SK-N-SH treated with all-trans-retinoic acid at 6 μM for 48 hours (cell line): Measurements from ENCODE around the gene NDUFA8.

Experiments used
- ARNTL ChIP-seq: fragments of 450-650 bp; formaldehyde crosslinking; IDR thresholded peaks from 2 replicates; pipeline ENCODE4 v1.5.0; 2020; ENCODE audit warnings: low read depth, mild to moderate bottlenecking, moderate library complexity, borderline replicate concordance
- BACH2 ChIP-seq: fragments of 250-450 bp; sonication (Bioruptor Pico); IDR thresholded peaks from 2 replicates; pipeline ENCODE4 v1.9.0; 2021; ENCODE audit warnings: mild to moderate bottlenecking, borderline replicate concordance
- CSDC2 ChIP-seq: fragments of 250-450 bp; sonication (Bioruptor Pico); IDR thresholded peaks from 2 replicates; pipeline ENCODE4 v1.5.0; 2020; ENCODE audit warnings: mild to moderate bottlenecking, moderate library complexity
- RARB ChIP-seq: fragments of 250-450 bp; sonication (Bioruptor Pico); IDR thresholded peaks from 2 replicates; pipeline ENCODE4 v1.8.0; 2021; ENCODE audit warnings: mild to moderate bottlenecking, moderate library complexity
- SNAI2 ChIP-seq: fragments of 250-450 bp; sonication (Bioruptor Pico); IDR thresholded peaks from 2 replicates; pipeline ENCODE4 v1.5.0; 2020; ENCODE audit warnings: mild to moderate bottlenecking, moderate library complexity
- ZFP3 ChIP-seq: fragments of 250-450 bp; sonication (Bioruptor Pico); IDR thresholded peaks from 2 replicates; pipeline ENCODE4 v1.5.0; 2020; ENCODE audit warnings: mild to moderate bottlenecking, moderate library complexity
- ZNF565 ChIP-seq: fragments of 450-650 bp; formaldehyde crosslinking; conservative IDR thresholded peaks from 2 replicates; pipeline ENCODE4 v1.5.0; 2020; ENCODE audit warnings: low read depth, mild to moderate bottlenecking, moderate library complexity
- ZNF70 ChIP-seq: fragments of 450-650 bp; formaldehyde crosslinking; IDR thresholded peaks from 2 replicates; pipeline ENCODE4 v1.5.0; 2020; ENCODE audit warnings: mild to moderate bottlenecking, moderate library complexity
- TF ChIP-seq, protein P1 (sequence below): fragments of 250-450 bp; sonication (Bioruptor Pico); IDR thresholded peaks from 2 replicates; pipeline ENCODE4 v1.8.0; 2020; ENCODE audit warnings: mild to moderate bottlenecking, moderate library complexity, borderline replicate concordance
- TF ChIP-seq, protein P2 (sequence below): fragments of 250-450 bp; sonication (Bioruptor Pico); IDR thresholded peaks from 2 replicates; pipeline ENCODE4 v1.5.0; 2020; ENCODE audit warnings: mild to moderate bottlenecking, moderate library complexity
- TF ChIP-seq, protein P3 (sequence below): fragments of 250-450 bp; sonication (Bioruptor Pico); IDR thresholded peaks from 2 replicates; pipeline ENCODE4 v1.8.0; 2021; ENCODE audit warnings: low read depth, mild to moderate bottlenecking, moderate library complexity, borderline replicate concordance

DNA sequence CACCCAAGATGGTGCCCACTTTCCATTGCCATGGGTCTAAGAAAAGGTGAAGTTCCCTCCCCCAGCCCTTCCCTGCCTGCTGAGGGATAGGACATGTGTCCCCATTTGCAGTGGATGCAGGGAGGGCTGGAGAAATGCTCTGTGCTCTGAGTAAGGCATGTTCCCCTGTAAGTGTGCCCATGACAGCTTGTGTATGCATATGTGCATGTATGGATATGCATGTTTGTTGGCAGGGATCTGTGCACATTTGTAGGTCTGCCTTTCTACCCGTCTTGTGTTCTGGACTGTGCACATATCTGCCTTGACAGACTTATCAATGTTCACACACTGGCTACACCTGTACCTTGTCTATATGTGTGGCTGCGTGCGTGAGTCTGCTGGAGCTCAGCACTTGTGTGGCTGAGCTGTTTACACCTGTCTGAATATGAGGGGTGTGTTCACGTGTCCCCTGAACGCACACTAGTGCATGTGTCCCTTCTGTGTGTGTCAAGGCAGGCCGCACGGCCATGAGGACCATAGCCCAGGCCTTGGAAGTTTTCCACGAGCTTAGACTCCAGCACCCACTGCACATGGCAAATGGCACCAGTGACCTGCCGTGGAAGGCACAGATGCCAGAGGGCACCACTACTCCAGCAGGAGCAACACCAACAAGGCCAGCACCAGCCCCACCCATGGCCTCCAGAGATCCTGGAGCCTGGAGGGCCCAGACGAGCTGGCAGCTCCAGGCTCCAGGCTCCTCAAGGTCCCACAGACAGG, 39.1 kb downstream of the NDUFA8 start:
- TF ChIP-seq, protein P1, sequence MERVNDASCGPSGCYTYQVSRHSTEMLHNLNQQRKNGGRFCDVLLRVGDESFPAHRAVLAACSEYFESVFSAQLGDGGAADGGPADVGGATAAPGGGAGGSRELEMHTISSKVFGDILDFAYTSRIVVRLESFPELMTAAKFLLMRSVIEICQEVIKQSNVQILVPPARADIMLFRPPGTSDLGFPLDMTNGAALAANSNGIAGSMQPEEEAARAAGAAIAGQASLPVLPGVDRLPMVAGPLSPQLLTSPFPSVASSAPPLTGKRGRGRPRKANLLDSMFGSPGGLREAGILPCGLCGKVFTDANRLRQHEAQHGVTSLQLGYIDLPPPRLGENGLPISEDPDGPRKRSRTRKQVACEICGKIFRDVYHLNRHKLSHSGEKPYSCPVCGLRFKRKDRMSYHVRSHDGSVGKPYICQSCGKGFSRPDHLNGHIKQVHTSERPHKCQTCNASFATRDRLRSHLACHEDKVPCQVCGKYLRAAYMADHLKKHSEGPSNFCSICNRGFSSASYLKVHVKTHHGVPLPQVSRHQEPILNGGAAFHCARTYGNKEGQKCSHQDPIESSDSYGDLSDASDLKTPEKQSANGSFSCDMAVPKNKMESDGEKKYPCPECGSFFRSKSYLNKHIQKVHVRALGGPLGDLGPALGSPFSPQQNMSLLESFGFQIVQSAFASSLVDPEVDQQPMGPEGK (CRISPR knock-in tag) = no peak
- no peak for TF ChIP-seq RARB (CRISPR knock-in tag)
- TF ChIP-seq CSDC2 (CRISPR knock-in tag) = no peak
- no peak for TF ChIP-seq ZFP3 (CRISPR knock-in tag)
- TF ChIP-seq, protein P2, sequence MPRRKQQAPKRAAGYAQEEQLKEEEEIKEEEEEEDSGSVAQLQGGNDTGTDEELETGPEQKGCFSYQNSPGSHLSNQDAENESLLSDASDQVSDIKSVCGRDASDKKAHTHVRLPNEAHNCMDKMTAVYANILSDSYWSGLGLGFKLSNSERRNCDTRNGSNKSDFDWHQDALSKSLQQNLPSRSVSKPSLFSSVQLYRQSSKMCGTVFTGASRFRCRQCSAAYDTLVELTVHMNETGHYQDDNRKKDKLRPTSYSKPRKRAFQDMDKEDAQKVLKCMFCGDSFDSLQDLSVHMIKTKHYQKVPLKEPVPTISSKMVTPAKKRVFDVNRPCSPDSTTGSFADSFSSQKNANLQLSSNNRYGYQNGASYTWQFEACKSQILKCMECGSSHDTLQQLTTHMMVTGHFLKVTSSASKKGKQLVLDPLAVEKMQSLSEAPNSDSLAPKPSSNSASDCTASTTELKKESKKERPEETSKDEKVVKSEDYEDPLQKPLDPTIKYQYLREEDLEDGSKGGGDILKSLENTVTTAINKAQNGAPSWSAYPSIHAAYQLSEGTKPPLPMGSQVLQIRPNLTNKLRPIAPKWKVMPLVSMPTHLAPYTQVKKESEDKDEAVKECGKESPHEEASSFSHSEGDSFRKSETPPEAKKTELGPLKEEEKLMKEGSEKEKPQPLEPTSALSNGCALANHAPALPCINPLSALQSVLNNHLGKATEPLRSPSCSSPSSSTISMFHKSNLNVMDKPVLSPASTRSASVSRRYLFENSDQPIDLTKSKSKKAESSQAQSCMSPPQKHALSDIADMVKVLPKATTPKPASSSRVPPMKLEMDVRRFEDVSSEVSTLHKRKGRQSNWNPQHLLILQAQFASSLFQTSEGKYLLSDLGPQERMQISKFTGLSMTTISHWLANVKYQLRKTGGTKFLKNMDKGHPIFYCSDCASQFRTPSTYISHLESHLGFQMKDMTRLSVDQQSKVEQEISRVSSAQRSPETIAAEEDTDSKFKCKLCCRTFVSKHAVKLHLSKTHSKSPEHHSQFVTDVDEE (CRISPR knock-in tag) = no peak
- no peak for TF ChIP-seq SNAI2
- TF ChIP-seq ARNTL = no peak
- TF ChIP-seq ZNF565 (CRISPR knock-in tag) = no peak
- TF ChIP-seq BACH2 (CRISPR knock-in tag) = no peak
- no peak for TF ChIP-seq ZNF70 (CRISPR knock-in tag)
- TF ChIP-seq, protein P3, sequence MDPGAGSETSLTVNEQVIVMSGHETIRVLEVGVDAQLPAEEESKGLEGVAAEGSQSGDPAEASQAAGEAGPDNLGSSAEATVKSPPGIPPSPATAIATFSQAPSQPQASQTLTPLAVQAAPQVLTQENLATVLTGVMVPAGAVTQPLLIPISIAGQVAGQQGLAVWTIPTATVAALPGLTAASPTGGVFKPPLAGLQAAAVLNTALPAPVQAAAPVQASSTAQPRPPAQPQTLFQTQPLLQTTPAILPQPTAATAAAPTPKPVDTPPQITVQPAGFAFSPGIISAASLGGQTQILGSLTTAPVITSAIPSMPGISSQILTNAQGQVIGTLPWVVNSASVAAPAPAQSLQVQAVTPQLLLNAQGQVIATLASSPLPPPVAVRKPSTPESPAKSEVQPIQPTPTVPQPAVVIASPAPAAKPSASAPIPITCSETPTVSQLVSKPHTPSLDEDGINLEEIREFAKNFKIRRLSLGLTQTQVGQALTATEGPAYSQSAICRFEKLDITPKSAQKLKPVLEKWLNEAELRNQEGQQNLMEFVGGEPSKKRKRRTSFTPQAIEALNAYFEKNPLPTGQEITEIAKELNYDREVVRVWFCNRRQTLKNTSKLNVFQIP = no peak
